LNCaP clone FGC (cell line): ENCODE data around the gene SALL4.

ENCODE experiments used
- DNase-seq: peaks from one replicate; pipeline ENCODE4 v3.0.0-alpha.2; 2011; ENCODE audit warnings: low read depth
- H3K4me3 ChIP-seq: 2 replicates; pipeline ENCODE4 v1.5.1; 2011; ENCODE audit warnings: mild to moderate bottlenecking, low read depth, low read length, control low read depth
- TF ChIP-seq, protein P1 (sequence below): IDR thresholded peaks from 2 replicates; pipeline ENCODE4 v1.5.1; 2012; ENCODE audit warnings: mild to moderate bottlenecking; ENCODE audit not compliant: control insufficient read depth, insufficient read depth; ENCODE audit errors: extremely low read depth

The SALL4 gene

DNA sequence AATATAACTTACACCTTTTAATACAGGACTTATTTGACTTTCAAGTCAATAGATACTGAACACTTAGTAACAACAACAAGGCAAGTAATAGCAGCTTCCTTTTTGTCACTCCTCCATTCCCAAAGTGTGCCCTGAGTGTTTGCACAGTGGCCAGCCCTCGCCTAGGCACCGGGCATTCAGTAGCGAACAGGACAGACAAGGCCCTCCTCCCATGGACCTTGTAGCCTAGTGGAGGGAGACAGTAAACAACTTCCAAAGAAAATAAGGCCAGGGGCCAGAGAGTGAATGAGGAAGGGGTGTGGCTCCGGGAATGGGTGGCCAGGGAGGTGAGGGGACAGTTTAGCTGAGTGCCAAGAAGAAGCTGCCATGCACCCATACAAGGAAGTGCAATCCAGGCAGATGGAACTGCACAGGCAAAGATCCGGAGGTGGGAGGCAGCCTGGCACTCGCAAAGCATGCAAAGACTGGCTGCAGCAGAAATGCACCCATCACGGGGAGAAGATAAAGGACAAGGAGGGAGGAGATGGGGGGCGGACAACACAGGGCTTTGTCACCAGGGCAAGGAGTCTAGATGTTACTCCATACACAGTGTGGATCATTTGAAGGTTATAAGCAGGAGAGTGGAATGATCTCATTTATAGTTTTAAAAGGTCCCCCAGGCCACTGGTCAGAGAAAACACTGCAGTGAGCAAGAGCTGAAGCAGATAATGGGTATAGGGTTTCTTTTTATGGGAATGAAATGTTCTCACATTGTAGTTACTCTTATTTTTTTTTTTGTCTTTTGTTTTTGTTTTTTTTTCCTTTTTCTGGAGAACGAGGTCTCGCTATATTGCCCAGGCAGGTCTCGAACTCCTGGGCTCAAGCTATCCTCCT, 66.4 kb downstream of the SALL4 start:
- no peak for DNase-seq
- TF ChIP-seq, protein P1, sequence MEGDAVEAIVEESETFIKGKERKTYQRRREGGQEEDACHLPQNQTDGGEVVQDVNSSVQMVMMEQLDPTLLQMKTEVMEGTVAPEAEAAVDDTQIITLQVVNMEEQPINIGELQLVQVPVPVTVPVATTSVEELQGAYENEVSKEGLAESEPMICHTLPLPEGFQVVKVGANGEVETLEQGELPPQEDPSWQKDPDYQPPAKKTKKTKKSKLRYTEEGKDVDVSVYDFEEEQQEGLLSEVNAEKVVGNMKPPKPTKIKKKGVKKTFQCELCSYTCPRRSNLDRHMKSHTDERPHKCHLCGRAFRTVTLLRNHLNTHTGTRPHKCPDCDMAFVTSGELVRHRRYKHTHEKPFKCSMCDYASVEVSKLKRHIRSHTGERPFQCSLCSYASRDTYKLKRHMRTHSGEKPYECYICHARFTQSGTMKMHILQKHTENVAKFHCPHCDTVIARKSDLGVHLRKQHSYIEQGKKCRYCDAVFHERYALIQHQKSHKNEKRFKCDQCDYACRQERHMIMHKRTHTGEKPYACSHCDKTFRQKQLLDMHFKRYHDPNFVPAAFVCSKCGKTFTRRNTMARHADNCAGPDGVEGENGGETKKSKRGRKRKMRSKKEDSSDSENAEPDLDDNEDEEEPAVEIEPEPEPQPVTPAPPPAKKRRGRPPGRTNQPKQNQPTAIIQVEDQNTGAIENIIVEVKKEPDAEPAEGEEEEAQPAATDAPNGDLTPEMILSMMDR, result no peak
- H3K4me3 ChIP-seq, result no peak overlapping the region

DNA sequence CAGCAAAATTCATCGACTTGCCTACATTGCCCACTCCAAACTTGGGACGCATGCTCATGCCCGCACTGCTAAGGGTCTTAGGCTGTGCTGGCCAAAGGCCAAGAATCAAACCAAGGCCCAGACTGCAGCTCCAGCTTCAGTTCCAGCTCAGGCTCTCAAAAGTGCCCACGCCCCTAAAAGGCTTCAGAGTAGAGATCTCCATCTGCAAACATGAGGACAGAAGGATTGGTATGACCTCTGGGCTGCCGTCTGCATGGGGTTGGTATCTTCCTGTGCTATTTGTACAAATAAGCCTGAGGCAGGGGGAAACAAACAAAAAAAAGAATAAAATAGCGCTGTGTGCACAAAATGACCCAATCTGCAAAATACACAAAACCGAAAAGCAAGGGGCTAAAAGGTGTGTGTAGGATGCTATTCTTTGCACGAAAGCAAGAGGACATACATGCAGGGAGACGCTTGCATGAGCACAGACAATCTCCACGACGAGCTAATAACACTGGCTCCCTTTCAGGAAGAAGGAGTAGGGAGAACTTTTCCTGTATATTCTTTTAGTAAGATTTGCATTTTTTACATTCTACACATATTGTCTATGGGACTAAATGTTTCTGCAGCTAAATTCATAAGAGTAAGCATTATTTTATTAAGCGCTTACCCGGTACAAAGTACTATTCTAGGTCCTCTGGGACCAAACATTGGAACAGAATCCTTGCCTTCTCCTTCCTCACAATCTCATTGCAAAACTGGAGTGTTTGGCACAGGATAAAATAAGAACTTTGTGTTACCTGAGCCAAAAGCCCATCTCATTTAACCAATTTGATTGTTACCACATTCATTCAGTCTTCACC, 67.2 kb downstream of the SALL4 start:
- DNase-seq, result no peak
- H3K4me3 ChIP-seq, result no peak overlapping the region
- TF ChIP-seq, protein P1, result no peak

DNA sequence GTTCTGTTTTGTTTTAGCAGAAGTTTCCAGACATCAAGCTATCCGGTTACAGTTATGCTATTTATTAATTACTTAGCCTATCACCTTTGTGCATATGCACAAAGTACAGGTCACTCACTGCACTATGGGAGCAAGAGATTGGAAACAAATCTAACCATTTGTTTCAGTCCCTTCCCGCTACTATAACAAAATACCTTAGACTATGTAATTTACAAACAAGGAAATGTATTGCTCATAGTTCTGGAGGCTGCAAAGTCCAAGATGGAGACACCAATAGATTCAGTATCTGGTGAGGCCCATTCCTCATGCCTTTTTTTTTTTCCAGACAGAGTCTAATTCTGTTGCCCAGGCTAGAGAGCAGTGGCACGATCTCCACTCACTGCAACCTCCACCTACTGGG, 69.3 kb downstream of the SALL4 start:
- no peak for DNase-seq
- no peak overlapping the region for H3K4me3 ChIP-seq
- TF ChIP-seq, protein P1, result no peak
